ENCODE measurements around the gene ARL5A.

- TF ChIP-seq CTCF (IDR thresholded peaks at IDR 0.05) (no peak), POLR2A (IDR thresholded peaks at IDR 0.05) (no peak)
Observed at GRCh38 chr2:151860210-151860609, 32.0 kb upstream of the ARL5A start.
